IPS DF 4.7 (cell line): Measurements from ENCODE around the gene KYNU.
"Not testable (repeated sequence)": the region's sequence is repeated elsewhere in the genome, so short reads cannot be mapped to it uniquely, and the experiment has no call there.

Source experiments
- DNase-seq: peaks from one replicate; pipeline ENCODE4 v3.0.0-alpha.2; 2013; ENCODE audit warnings: low spot score; ENCODE audit errors: extremely low read depth

KYNU gene

DNA sequence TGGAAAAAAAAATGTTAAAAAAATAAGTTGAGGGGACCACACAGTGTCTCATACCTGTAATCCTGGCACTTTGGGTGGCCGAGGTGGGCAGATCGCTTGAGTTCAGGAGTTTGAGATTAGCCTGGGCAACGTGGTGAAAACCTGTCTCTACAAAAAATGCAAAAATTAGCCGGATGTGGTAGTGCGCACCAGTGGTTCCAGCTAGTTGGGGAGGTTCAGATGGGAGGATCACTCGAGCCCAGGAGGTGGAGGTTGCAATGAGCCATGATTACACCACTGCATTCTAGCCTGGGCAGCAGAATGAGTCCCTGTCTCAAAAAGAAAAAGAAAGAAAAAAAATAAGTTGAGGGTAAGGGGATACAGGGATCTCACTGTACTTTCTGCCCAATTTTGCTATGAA is 6.1 kb upstream of the KYNU start:
- no peak for DNase-seq

GRCh38 chr2:142872882-142873724 is 4.4 kb upstream of the KYNU start:
- DNase-seq: no peak

- DNase-seq: no peak
Observed at GRCh38 chr2:142873831-142874287, 3.6 kb upstream of the KYNU start.

DNA sequence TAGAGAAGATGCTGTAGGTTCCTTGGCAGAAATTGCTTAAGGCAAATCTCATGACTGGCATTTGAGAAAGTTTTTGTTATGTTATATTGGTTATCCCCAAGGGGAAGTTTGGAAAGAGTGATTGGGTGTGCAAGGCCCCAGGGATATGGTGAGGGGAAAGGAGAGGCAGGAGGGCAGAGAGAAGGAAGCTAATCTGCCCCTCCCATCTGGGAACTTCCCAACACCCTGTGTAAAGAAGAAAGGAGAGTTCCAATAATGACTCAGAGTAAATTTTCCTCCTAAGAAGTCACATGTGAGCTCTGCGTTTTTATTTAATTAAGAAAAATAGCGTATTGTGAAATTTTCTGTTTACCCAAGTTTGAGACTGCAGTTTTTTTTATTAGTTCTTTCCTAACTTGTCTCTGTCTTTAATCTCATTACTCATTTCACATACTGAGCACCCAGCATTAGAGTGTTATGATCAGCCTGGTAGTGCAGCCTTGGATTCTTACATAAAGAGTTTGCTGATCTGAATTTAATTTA is 3.1 kb upstream of the KYNU start:
- DNase-seq: no peak

GRCh38 chr2:142875010-142875409 is 2.5 kb upstream of the KYNU start:
- no peak for DNase-seq

DNA sequence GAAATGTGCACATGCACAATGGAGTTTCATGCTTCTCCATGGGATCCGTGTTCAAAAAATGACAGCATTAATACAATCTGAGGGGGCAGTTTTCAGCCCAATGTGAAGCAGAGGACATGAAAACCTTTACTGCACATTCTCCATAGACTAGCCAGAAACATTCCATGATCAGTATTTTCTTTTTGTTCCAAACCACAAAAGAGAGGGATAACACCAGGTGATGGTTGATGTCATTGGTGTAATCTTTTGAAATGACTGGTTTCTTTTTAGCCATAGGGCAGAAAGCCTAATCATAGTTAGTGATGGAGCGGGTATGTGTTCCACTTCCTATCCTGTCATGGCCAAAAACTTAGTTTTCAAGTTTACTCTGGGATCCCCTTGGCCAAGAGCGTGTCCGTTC is 1.8 kb upstream of the KYNU start:
- DNase-seq: no peak

DNA sequence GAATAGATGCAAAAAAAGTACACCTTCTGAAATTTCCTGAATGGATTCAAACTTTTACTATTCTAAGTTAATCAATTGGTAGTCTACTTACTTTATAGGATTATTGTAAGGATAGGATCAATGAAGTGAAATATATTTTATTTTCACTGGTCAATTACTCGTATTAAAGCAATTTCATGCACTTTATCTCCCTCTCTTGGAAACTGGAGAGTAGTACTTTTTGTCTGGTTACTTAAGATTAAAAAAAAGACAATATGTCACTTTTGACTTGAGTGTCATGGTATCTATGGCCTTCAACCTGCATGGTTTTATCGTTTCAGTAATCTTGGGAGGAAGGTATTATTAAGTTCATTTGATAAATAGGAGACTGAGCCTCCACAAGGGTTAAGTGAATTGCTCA is 1.0 kb upstream of the KYNU start:
- no peak for DNase-seq

- no peak for DNase-seq
Observed at GRCh38 chr2:142878031-142878678, 691 bp downstream of the KYNU start.

- no peak for DNase-seq
Observed at GRCh38 chr2:142879151-142879550, 1.7 kb downstream of the KYNU start.

GRCh38 chr2:142880279-142880678 is 2.8 kb downstream of the KYNU start:
- no peak for DNase-seq

DNA sequence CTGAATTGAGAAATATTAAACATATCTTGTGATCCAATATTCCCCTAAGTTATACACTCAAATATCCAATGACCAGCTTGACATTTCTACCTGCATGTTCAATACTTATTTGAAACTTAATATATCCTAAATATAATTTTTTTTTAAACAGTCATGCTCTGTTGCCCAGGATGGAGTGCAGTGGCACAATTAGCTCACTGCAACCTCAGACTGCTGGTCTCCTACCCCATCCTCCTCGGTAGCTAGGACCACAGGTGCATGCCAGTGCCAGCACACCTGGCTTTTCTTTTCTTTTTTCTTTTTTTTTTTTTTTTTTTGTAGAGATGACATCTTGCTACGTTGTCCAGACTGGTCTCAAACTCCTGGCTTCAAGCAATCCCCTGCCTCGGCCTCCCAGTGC is 4.2 kb downstream of the KYNU start:
- no peak for DNase-seq

- not testable (repeated sequence) for DNase-seq
Observed at GRCh38 chr2:142882500-142882899, 5.0 kb downstream of the KYNU start.

- no peak for DNase-seq
Observed at GRCh38 chr2:142883526-142883925, 6.1 kb downstream of the KYNU start.

- DNase-seq: no peak
Observed at GRCh38 chr2:142885543-142885942, 8.1 kb downstream of the KYNU start.

GRCh38 chr2:142892715-142893114 is 15.3 kb downstream of the KYNU start:
- DNase-seq: no peak

DNA sequence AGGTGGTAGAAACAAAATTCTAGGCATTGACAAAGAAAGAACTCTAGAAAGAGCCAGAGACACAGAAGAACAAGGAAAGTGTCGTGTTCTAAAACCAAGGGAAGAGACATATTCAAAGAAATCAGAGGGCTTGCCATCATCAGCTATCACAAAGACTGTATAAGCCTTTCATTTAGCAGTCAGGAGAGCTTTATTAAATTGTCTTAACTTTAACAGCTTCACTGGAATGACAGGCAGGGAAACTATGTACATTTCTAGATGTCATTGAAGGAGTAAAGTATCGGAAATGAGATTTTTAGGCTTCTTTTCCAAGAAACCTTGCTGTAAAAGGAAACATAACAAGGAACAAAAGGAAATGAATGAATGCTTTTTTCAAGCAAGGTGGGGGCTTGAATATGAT is 15.8 kb downstream of the KYNU start:
- no peak for DNase-seq

DNA sequence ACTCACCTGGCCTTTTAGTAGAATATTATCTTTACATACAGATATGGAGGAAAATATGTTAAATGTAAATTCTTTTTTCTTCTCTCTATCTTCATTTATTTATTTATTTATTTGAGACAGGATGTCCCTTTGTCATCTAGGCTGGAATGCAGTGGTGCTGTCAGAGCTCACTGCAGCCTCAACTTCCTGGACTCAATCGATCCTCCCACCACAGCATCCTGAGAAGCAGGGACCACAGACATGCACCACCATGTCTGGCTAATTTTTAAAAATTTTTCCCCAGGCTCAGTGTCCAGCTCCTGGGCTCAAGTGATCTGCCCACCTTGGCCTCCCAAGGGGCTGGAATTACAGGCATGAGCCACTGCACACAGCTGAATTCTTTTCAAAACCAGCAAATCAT is 20.3 kb downstream of the KYNU start:
- no peak for DNase-seq

DNA sequence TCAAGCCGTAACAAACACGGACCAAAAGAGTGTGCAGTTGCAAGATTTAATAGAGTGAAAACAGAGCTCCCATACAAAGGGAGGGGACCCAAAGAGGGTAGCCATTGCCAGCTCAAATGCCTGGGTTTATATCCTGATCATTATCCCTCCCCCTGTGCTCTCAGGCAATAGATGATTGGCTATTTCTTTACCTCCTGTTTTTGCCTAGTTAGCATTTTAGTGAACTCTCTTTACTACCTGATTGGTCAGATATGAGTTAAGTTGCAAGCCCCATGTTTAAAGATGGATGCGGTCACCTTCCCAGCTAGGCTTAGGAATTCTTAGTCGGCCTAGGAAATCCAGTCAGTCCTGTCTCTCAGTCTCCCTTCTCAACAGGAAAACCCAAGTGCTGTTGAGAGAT is 22.9 kb downstream of the KYNU start:
- not testable (repeated sequence) for DNase-seq

DNA sequence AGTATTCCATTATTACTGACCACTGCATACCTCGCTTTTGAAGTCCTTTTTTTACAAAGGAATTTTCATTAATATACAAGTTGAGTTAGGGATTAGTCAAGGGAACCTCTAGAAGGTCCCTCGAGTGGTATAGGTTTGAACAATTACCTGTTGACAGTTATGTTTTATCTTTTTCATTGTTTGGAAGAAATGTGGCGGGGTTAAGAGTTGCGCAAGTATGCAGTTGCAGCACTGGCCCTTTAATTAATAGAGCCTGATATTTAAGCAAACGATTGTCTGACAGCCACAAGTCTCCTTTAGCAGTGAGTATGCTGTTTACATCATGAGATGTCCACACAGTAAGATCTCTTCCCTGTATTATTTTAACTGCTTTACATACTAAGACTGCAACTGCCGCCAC is 24.3 kb downstream of the KYNU start:
- no peak for DNase-seq

DNA sequence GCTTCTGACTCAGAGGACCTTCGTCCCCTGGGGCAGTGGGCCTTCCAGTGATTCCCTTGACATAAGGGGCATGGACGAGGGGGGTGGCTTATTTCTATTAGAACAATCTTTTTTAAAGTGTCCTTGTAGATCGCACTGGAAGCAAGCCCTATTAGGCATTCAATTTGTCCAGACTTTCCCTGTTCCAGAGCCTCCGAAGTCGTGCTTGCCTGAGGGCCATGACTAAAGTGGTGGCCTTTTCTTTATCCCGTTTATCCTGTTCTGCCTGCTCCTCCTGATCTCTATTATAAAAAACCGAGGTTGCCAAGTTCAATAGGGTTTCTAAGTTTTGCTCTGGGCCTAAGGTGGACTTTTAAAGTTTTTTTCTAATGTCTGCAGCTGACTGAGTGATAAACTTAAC is 26.3 kb downstream of the KYNU start:
- not testable (repeated sequence) for DNase-seq

- no peak for DNase-seq
Observed at GRCh38 chr2:142907653-142908052, 30.2 kb downstream of the KYNU start.

- DNase-seq: no peak
Observed at GRCh38 chr2:142914507-142915313, 37.2 kb downstream of the KYNU start.
